Left ventricle myocardium inferior (tissue), 1 donor: ENCODE measurements around the gene HECA. TPM values are rescaled to one million over a fixed set of nuclear protein-coding genes. Genes with fewer than 3 reads are reported as not detected.

Experiments used
- DNase-seq: peaks from one replicate; pipeline ENCODE4 v3.0.0-alpha.2; 2020
- H3K27ac ChIP-seq: fragments of 200-600 bp; replicated peaks from 2 replicates; pipeline ENCODE4 v1.8.0; 2021
- H3K27me3 ChIP-seq: fragments of 200-600 bp; 2 replicates; pipeline ENCODE4 v1.8.0; 2021; ENCODE audit warnings: low read depth
- H3K36me3 ChIP-seq: fragments of 200-600 bp; 2 replicates; pipeline ENCODE4 v1.8.0; 2021
- H3K4me1 ChIP-seq: fragments of 200-600 bp; 2 replicates; pipeline ENCODE4 v1.8.0; 2021
- H3K4me3 ChIP-seq: fragments of 200-600 bp; 2 replicates; pipeline ENCODE4 v1.8.0; 2021; ENCODE audit warnings: mild to moderate bottlenecking, moderate library complexity
- H3K9me3 ChIP-seq: fragments of 200-600 bp; replicated peaks from 2 replicates; pipeline ENCODE4 v1.8.0; 2021
- intact Hi-C: fragments of 100-400 bp; cut with micrococcal nuclease; formaldehyde crosslinking; loops from one replicate; pipeline ENCODE4 v1.11.0; 2022
- total RNA-seq: library from RNA; stranded (reverse); fragmentation: NEBNext Ultra II Directional; extraction: Animal tissue kit (Norgen Biotek cat#: 25700); gene quantifications from one replicate; pipeline ENCODE4 v1.2.1, GENCODE V29; 2021
- TF ChIP-seq, protein P1 (sequence below): fragments of 200-600 bp; IDR thresholded peaks from 2 replicates; pipeline ENCODE4 v1.8.0; 2021; ENCODE audit warnings: antibody characterized with exemption, mild to moderate bottlenecking, borderline replicate concordance
- donor health status: DM: no; HTN: yes; CAD: no; lungs with severe emphysema.

The HECA gene
- total RNA-seq, 1 donor from 2014 or later: 46.0 TPM

- H3K9me3 ChIP-seq: no peaks in the 10 kb centered on the region
- intact Hi-C loops: no loop called here
These were observed 37.3 kb downstream of the HECA start for GRCh38 chr6:139172151-139172550.

GRCh38 chr6:139172567-139172966, 37.7 kb downstream of the HECA start:
- TF ChIP-seq, protein P1, sequence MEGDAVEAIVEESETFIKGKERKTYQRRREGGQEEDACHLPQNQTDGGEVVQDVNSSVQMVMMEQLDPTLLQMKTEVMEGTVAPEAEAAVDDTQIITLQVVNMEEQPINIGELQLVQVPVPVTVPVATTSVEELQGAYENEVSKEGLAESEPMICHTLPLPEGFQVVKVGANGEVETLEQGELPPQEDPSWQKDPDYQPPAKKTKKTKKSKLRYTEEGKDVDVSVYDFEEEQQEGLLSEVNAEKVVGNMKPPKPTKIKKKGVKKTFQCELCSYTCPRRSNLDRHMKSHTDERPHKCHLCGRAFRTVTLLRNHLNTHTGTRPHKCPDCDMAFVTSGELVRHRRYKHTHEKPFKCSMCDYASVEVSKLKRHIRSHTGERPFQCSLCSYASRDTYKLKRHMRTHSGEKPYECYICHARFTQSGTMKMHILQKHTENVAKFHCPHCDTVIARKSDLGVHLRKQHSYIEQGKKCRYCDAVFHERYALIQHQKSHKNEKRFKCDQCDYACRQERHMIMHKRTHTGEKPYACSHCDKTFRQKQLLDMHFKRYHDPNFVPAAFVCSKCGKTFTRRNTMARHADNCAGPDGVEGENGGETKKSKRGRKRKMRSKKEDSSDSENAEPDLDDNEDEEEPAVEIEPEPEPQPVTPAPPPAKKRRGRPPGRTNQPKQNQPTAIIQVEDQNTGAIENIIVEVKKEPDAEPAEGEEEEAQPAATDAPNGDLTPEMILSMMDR: no peak
- Histone ChIP-seq H3K4me1 (peaks cover 22% of the 10 kb centered on the region), H3K27ac (no peak overlapping the region), H3K27me3 (no peaks in the 10 kb centered on the region), H3K4me3 (no peak overlapping the region), H3K9me3 (no peaks in the 10 kb centered on the region), H3K36me3 (peaks cover 43% of the 10 kb centered on the region)
- DNase-seq: no peak
- intact Hi-C loops: no loop called here

More at GRCh38 chr6:139172151-139172550, 37.3 kb downstream of the HECA start:
- DNase-seq: no peak
- H3K27ac ChIP-seq: no peak overlapping the region
- TF ChIP-seq, protein P1: no peak
- H3K4me3 ChIP-seq: no peak overlapping the region
- peaks cover 43% of the 10 kb centered on the region for H3K36me3 ChIP-seq
- H3K4me1 ChIP-seq: peaks cover 24% of the 10 kb centered on the region
- no peaks in the 10 kb centered on the region for H3K27me3 ChIP-seq

- no peaks in the 10 kb centered on the region for H3K27me3 ChIP-seq
- H3K9me3 ChIP-seq: no peaks in the 10 kb centered on the region
- H3K27ac ChIP-seq: no peak overlapping the region
- H3K36me3 ChIP-seq: peaks cover 43% of the 10 kb centered on the region
- H3K4me3 ChIP-seq: no peak overlapping the region
- TF ChIP-seq, protein P1: no peak
- intact Hi-C loops: no loop called here
- no peak for DNase-seq
- peaks cover 22% of the 10 kb centered on the region for H3K4me1 ChIP-seq
These were observed 38.3 kb downstream of the HECA start for GRCh38 chr6:139173172-139173571.

DNA sequence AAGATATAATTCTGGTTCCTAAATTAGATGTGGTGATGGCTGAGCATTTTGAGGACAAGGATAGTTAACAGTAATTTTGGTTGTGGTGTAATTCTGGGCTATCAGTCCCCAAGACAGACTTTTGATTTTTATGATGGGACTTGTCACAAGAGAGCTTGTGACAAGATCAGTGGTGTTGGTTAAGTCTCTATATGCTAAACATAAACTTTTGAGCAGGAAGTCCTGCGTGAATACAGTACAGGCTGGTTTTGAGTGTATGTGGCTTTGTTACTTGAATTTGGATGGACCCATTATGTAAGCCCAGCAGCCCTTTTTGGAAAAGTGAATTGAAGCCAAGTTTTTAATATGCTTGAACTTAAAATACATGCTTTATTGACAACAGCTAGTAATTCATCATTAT, 38.9 kb downstream of the HECA start:
- Histone ChIP-seq H3K4me3 (no peak overlapping the region), H3K27ac (no peak overlapping the region), H3K27me3 (no peaks in the 10 kb centered on the region), H3K36me3 (peaks cover 47% of the 10 kb centered on the region), H3K9me3 (no peaks in the 10 kb centered on the region), H3K4me1 (peaks cover 22% of the 10 kb centered on the region)
- no peak for DNase-seq
- intact Hi-C loops: no loop called here
- TF ChIP-seq, protein P1: no peak

DNA sequence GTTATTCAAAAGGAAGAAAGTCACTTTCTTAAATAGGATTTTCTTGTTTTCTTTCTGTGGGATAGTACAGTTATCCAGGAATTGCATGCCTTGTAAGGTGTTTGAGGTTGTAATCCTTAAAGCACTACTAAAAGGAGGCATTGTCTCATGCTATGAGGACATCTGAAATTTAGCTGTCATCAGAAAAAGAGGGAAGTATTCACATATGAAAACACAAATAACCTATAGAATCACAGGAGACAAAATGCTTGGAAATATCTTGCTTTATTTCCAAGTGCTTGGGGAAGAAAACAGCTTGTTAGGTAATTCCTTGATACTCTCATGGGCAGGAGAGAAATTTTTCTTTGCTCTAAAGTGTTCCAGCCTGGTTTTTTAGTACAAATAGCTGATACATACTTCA, 40.1 kb downstream of the HECA start:
- H3K27me3 ChIP-seq: no peaks in the 10 kb centered on the region
- intact Hi-C loops: no loop called here
- no peak overlapping the region for H3K27ac ChIP-seq
- H3K4me1 ChIP-seq: peaks cover 15% of the 10 kb centered on the region
- no peak overlapping the region for H3K4me3 ChIP-seq
- TF ChIP-seq, protein P1: no peak
- peaks cover 53% of the 10 kb centered on the region for H3K36me3 ChIP-seq
- DNase-seq: no peak
- H3K9me3 ChIP-seq: no peaks in the 10 kb centered on the region

DNA sequence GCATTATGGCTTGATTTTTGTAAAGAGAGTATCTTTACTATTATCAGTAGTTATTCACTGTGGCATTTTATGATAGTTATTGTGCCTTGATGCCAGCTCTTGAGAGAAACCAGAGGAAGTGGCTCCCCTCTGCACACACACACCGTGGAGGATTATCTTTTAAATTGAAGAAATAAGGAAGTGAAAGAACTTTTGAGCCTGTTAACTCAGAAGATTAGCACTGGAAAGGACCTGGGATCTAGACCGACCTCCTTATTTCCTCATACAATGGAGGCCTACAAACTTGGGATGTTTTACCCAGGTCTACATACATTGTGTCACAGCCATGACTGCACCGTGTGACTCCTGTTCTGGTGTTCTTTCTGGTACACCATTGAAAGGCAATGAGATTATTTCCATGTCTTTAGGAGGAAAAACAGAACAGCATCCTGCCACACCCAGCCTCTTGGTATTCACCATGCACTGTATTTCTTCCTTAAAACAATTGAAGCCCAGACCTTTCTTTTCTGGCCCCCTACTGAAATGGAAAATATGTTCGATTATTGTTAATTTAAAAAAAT, 40.6 kb downstream of the HECA start:
- intact Hi-C loops: no loop called here
- H3K4me1 ChIP-seq: peaks cover 15% of the 10 kb centered on the region
- no peak for DNase-seq

More for the DNA sequence above, 40.6 kb downstream of the HECA start:
- Histone ChIP-seq H3K27me3 (no peaks in the 10 kb centered on the region), H3K4me3 (no peak overlapping the region), H3K36me3 (peaks cover 56% of the 10 kb centered on the region), H3K27ac (no peak overlapping the region), H3K9me3 (no peaks in the 10 kb centered on the region)
- TF ChIP-seq, protein P1: no peak
